NB4 (cell line): Measurements from ENCODE around the gene PRSS36.

Experiments
- MYC ChIP-seq: IDR thresholded peaks from 2 replicates; pipeline ENCODE4 v1.6.1; 2011; ENCODE audit warnings: low read depth, low read length
- POLR2A ChIP-seq: IDR thresholded peaks from 2 replicates; pipeline ENCODE4 v1.6.1; 2011; ENCODE audit warnings: mild to moderate bottlenecking; ENCODE audit not compliant: insufficient read length; ENCODE audit errors: extremely low read depth
- TF ChIP-seq, protein P1 (sequence below): IDR thresholded peaks from one replicate; pipeline ENCODE4 v1.5.1; 2012; ENCODE audit warnings: low read depth, low read length

DNA sequence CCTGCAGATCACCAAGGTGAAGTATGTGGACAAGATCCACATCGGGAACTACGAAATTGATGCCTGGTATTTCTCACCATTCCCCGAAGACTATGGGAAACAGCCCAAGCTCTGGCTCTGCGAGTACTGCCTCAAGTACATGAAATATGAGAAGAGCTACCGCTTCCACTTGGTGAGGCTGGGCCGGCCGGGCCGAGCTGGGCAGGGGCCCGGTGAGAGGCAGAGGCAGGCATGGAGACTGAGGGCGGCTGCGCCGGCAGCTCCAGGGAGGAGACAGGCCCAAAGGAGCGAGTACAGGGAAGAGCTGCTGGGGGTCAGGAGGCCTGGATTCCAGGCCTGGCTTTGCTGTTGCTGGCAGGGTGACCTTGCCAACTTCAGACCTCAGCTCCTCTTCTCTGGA is 22.7 kb downstream of the PRSS36 start:
- TF ChIP-seq, protein P1, sequence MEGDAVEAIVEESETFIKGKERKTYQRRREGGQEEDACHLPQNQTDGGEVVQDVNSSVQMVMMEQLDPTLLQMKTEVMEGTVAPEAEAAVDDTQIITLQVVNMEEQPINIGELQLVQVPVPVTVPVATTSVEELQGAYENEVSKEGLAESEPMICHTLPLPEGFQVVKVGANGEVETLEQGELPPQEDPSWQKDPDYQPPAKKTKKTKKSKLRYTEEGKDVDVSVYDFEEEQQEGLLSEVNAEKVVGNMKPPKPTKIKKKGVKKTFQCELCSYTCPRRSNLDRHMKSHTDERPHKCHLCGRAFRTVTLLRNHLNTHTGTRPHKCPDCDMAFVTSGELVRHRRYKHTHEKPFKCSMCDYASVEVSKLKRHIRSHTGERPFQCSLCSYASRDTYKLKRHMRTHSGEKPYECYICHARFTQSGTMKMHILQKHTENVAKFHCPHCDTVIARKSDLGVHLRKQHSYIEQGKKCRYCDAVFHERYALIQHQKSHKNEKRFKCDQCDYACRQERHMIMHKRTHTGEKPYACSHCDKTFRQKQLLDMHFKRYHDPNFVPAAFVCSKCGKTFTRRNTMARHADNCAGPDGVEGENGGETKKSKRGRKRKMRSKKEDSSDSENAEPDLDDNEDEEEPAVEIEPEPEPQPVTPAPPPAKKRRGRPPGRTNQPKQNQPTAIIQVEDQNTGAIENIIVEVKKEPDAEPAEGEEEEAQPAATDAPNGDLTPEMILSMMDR, result no peak
- TF ChIP-seq POLR2A (no peak), MYC (no peak)
